SK-N-SH treated with all-trans-retinoic acid at 6 μM for 48 hours (cell line): ENCODE data around the gene MLYCD.

Experiments used
- ARNTL ChIP-seq: fragments of 450-650 bp; formaldehyde crosslinking; IDR thresholded peaks from 2 replicates; pipeline ENCODE4 v1.5.0; 2020; ENCODE audit warnings: low read depth, mild to moderate bottlenecking, moderate library complexity, borderline replicate concordance
- BACH2 ChIP-seq: fragments of 250-450 bp; sonication (Bioruptor Pico); IDR thresholded peaks from 2 replicates; pipeline ENCODE4 v1.9.0; 2021; ENCODE audit warnings: mild to moderate bottlenecking, borderline replicate concordance
- CREB5 ChIP-seq: fragments of 250-450 bp; sonication (Bioruptor Pico); IDR thresholded peaks from 2 replicates; pipeline ENCODE4 v1.5.1; 2020; ENCODE audit warnings: low read depth, mild to moderate bottlenecking, moderate library complexity
- CSRNP3 ChIP-seq: fragments of 250-450 bp; sonication (Bioruptor Pico); IDR thresholded peaks from 2 replicates; pipeline ENCODE4 v1.5.1; 2021; ENCODE audit warnings: mild to moderate bottlenecking, moderate library complexity
- ESRRG ChIP-seq: fragments of 250-450 bp; sonication (Bioruptor Pico); IDR thresholded peaks from 2 replicates; pipeline ENCODE4 v1.6.1; 2021; ENCODE audit warnings: mild to moderate bottlenecking
- GLIS3 ChIP-seq: fragments of 250-450 bp; sonication (Bioruptor Pico); IDR thresholded peaks from 2 replicates; pipeline ENCODE4 v1.5.0; 2020; ENCODE audit warnings: mild to moderate bottlenecking, moderate library complexity
- ISL1 ChIP-seq: fragments of 250-450 bp; sonication (Bioruptor Pico); IDR thresholded peaks from 2 replicates; pipeline ENCODE4 v2.1.2; 2022; ENCODE audit warnings: mild to moderate bottlenecking, moderate library complexity
- OSR1 ChIP-seq: fragments of 250-450 bp; sonication (Bioruptor Pico); IDR thresholded peaks from 2 replicates; pipeline ENCODE4 v1.8.0; 2022; ENCODE audit warnings: moderate library complexity, mild to moderate bottlenecking, inconsistent platforms
- PATZ1 ChIP-seq: fragments of 250-450 bp; sonication (Bioruptor Pico); IDR thresholded peaks from 2 replicates; pipeline ENCODE4 v1.8.0; 2020; ENCODE audit warnings: mild to moderate bottlenecking, moderate library complexity, borderline replicate concordance
- PPARA ChIP-seq: fragments of 250-450 bp; sonication (Bioruptor Pico); IDR thresholded peaks from 2 replicates; pipeline ENCODE4 v1.5.0; 2020; ENCODE audit warnings: mild to moderate bottlenecking, borderline replicate concordance
- RARB ChIP-seq: fragments of 250-450 bp; sonication (Bioruptor Pico); IDR thresholded peaks from 2 replicates; pipeline ENCODE4 v1.8.0; 2021; ENCODE audit warnings: mild to moderate bottlenecking, moderate library complexity
- TCF4 ChIP-seq: fragments of 250-450 bp; sonication (Bioruptor Pico); IDR thresholded peaks from 2 replicates; pipeline ENCODE4 v1.8.0; 2021; ENCODE audit warnings: mild to moderate bottlenecking, moderate library complexity, borderline replicate concordance
- ZFP30 ChIP-seq: fragments of 450-650 bp; formaldehyde crosslinking; IDR thresholded peaks from 2 replicates; pipeline ENCODE4 v1.5.0; 2022; ENCODE audit warnings: mild to moderate bottlenecking, moderate library complexity
- ZNF8 ChIP-seq: fragments of 450-650 bp; formaldehyde crosslinking; IDR thresholded peaks from 2 replicates; pipeline ENCODE4 v1.5.0; 2020; ENCODE audit warnings: mild to moderate bottlenecking, moderate library complexity

GRCh38 chr16:83906683-83907082 lies 7.8 kb downstream of the MLYCD start:
- TF ChIP-seq ARNTL (CRISPR knock-in tag): no peak
- TF ChIP-seq PATZ1 (CRISPR knock-in tag): no peak
- TF ChIP-seq OSR1 (CRISPR knock-in tag): no peak
- TF ChIP-seq ZFP30 (CRISPR knock-in tag): no peak
- no peak for TF ChIP-seq GLIS3 (CRISPR knock-in tag)
- no peak for TF ChIP-seq TCF4 (CRISPR knock-in tag)
- no peak for TF ChIP-seq CREB5 (CRISPR knock-in tag)
- TF ChIP-seq ISL1 (CRISPR knock-in tag): no peak
- TF ChIP-seq RARB (CRISPR knock-in tag): no peak
- no peak for TF ChIP-seq BACH2 (CRISPR knock-in tag)
- TF ChIP-seq ESRRG (CRISPR knock-in tag): no peak
- TF ChIP-seq CSRNP3: no peak
- no peak for TF ChIP-seq PPARA (CRISPR knock-in tag)
- TF ChIP-seq ZNF8: no peak
